SK-N-MC (cell line): ENCODE results near the gene DHDH.

Experiments used
- EZH2 ChIP-seq: fragments of 200-600 bp; sonication (generic); IDR thresholded peaks from one replicate; pipeline ENCODE4 v1.6.1; 2017; ENCODE audit warnings: antibody characterized with exemption
- FOXP2 ChIP-seq: optimal IDR thresholded peaks from 2 replicates; pipeline ENCODE3; 2011; ENCODE audit warnings: mild to moderate bottlenecking, moderate library complexity; ENCODE audit not compliant: insufficient read depth; ENCODE audit errors: extremely low read length, control extremely low read depth
- POLR2AphosphoS5 ChIP-seq: IDR thresholded peaks from 2 replicates; pipeline ENCODE4 v1.6.1; 2012; ENCODE audit warnings: mild to moderate bottlenecking, low read depth, low read length, borderline replicate concordance

DNA sequence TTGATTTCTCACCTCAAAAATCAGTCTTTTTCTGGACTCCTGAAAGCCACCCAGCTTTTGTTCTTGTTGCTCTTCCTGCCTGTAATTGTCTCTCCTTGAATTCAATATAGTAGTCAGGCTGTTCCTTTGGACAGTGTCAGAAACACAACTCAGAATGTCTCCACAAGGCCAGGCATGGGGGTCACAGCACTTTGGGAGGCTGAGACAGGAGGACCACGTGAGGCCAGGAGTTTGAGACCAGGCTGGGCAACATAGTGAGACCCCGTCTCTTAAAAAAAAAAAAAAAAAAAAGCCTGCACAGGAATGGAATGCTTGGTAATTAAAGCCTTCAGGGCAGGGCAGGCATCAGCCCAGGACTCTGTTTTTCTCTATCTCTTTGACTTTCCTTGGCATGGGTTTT is 12.3 kb downstream of the DHDH start:
- TF ChIP-seq EZH2 (no peak), POLR2AphosphoS5 (no peak), FOXP2 (no peak)
